Measurements from ENCODE around the gene PTGR3.

Gene PTGR3, protein sequence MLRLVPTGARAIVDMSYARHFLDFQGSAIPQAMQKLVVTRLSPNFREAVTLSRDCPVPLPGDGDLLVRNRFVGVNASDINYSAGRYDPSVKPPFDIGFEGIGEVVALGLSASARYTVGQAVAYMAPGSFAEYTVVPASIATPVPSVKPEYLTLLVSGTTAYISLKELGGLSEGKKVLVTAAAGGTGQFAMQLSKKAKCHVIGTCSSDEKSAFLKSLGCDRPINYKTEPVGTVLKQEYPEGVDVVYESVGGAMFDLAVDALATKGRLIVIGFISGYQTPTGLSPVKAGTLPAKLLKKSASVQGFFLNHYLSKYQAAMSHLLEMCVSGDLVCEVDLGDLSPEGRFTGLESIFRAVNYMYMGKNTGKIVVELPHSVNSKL

DNA sequence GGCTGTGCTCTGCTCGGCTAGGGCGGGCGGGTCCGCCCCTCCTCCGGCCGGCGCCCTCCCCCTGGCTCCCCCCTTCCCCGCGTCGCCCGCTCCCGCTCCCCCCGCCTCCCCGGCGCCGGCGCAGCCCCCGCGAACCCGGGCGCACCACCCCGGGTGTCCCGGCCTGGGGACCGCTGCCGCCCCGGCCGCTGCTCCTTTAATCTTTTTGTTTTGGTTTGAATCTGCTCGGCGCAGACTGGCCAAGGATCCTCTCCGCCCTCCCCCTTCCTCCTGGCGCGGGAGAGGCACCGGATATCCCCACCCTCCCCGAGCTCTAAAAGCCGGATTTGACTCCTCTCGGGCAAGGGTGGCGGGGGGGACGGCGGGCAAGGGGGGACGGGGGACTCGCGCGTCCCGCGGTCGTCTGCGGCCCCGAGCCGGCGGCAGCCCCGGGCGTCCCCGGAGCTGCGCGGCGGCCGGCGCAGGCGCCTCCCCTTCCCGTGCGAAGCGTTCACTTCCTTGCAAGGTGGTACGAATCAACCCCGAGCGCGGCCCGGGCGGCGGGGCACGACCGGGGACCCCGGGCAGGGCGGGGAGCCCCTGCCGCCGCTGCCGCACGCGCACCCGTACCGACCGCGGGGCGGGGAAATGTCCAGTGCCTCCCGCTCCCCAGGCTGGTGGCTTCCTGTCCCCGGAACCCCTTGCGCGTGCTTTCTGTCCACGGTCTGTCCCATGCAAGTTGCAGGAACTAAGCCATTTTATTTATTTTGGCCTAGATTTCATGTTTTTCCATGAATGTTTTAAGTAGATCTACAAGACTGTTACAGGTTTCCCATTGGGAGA, at the start of gene PTGR3:
PTGR3 (minus strand) TSS at position 11 of the 822 bp plus-strand sequence. CDS start 81 bp downstream, outside the sequence.
- H3K9me3 ChIP-seq (ENCODE audit: control insufficient read depth, insufficient read depth, low read depth, low read length) = no peaks in the 10 kb centered on the region
- ChIA-PET POLR2A (interaction anchor here (0.6 to 0.7 kb wide), 3 partner anchors 33 to 611 kb away, joined by 3 read pairs; no protein-coding TSS in a partner anchor), CTCF (interaction anchor here (0.6 to 0.9 kb wide), 4 partner anchors 44 to 550 kb away, joined by 3 to 5 read pairs (median 4); no protein-coding TSS in a partner anchor)
- peaks cover 35% of the 10 kb centered on the region for H3K4me1 ChIP-seq (ENCODE audit: control insufficient read depth, insufficient read depth, low read length)
- peak within 1 kb of the TSS; percentile 91 for H3K4me3 ChIP-seq (ENCODE audit: low read depth, low read length)
- peak within 1 kb of the TSS; percentile 99 for H3K27ac ChIP-seq (ENCODE audit: extremely low read depth, low read depth, low read length)
- no peaks in the 10 kb centered on the region for H3K36me3 ChIP-seq (ENCODE audit: control insufficient read depth in 2 of 2, insufficient read depth in 1 of 2, low read length in 2 of 2)
- peak; percentile 53; the same call in 1 of the 2 replicates for TF ChIP-seq ZXDB (tag by site-specific recombination; IDR thresholded peaks at IDR 0.05)
- no peak for TF ChIP-seq ZNF175 (tag by site-specific recombination; IDR thresholded peaks at IDR 0.05)
- 0 out of 2 replicates have a peak, but pooled peaks have one; percentile 15 for TF ChIP-seq ZEB2 (tag by site-specific recombination; IDR thresholded peaks at IDR 0.05)
- no peak for TF ChIP-seq KLF9 (tag by site-specific recombination; IDR thresholded peaks at IDR 0.05; ENCODE audit: low read depth)
- TF ChIP-seq ZNF248 (tag by site-specific recombination; IDR thresholded peaks at IDR 0.05) = no peak
- TF ChIP-seq, protein P1, sequence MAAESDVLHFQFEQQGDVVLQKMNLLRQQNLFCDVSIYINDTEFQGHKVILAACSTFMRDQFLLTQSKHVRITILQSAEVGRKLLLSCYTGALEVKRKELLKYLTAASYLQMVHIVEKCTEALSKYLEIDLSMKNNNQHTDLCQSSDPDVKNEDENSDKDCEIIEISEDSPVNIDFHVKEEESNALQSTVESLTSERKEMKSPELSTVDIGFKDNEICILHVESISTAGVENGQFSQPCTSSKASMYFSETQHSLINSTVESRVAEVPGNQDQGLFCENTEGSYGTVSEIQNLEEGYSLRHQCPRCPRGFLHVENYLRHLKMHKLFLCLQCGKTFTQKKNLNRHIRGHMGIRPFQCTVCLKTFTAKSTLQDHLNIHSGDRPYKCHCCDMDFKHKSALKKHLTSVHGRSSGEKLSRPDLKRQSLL (tag by site-specific recombination; IDR thresholded peaks at IDR 0.05) = no peak
- peak; percentile 79 for TF ChIP-seq ZBTB20 (tag by site-specific recombination; IDR thresholded peaks at IDR 0.05)
- TF ChIP-seq, protein P2, sequence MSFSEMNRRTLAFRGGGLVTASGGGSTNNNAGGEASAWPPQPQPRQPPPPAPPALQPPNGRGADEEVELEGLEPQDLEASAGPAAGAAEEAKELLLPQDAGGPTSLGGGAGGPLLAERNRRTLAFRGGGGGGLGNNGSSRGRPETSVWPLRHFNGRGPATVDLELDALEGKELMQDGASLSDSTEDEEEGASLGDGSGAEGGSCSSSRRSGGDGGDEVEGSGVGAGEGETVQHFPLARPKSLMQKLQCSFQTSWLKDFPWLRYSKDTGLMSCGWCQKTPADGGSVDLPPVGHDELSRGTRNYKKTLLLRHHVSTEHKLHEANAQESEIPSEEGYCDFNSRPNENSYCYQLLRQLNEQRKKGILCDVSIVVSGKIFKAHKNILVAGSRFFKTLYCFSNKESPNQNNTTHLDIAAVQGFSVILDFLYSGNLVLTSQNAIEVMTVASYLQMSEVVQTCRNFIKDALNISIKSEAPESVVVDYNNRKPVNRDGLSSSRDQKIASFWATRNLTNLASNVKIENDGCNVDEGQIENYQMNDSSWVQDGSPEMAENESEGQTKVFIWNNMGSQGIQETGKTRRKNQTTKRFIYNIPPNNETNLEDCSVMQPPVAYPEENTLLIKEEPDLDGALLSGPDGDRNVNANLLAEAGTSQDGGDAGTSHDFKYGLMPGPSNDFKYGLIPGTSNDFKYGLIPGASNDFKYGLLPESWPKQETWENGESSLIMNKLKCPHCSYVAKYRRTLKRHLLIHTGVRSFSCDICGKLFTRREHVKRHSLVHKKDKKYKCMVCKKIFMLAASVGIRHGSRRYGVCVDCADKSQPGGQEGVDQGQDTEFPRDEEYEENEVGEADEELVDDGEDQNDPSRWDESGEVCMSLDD (tag by site-specific recombination; IDR thresholded peaks at IDR 0.05) = peak; percentile 34; the same call in 1 of the 2 replicates
- peak; percentile 57 for TF ChIP-seq IKZF3 (tag by site-specific recombination; IDR thresholded peaks at IDR 0.05)
- TF ChIP-seq, protein P3, sequence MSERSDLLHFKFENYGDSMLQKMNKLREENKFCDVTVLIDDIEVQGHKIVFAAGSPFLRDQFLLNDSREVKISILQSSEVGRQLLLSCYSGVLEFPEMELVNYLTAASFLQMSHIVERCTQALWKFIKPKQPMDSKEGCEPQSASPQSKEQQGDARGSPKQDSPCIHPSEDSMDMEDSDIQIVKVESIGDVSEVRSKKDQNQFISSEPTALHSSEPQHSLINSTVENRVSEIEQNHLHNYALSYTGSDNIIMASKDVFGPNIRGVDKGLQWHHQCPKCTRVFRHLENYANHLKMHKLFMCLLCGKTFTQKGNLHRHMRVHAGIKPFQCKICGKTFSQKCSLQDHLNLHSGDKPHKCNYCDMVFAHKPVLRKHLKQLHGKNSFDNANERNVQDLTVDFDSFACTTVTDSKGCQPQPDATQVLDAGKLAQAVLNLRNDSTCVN (tag by site-specific recombination; optimal IDR thresholded peaks at IDR 0.05) = peak; percentile 55
- TF ChIP-seq, protein P4, sequence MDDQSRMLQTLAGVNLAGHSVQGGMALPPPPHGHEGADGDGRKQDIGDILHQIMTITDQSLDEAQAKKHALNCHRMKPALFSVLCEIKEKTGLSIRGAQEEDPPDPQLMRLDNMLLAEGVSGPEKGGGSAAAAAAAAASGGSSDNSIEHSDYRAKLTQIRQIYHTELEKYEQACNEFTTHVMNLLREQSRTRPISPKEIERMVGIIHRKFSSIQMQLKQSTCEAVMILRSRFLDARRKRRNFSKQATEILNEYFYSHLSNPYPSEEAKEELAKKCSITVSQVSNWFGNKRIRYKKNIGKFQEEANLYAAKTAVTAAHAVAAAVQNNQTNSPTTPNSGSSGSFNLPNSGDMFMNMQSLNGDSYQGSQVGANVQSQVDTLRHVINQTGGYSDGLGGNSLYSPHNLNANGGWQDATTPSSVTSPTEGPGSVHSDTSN (CRISPR knock-in tag; IDR thresholded peaks at IDR 0.05) = 0 out of 2 replicates have a peak, but pooled peaks have one; percentile 38
- TF ChIP-seq, protein P5, sequence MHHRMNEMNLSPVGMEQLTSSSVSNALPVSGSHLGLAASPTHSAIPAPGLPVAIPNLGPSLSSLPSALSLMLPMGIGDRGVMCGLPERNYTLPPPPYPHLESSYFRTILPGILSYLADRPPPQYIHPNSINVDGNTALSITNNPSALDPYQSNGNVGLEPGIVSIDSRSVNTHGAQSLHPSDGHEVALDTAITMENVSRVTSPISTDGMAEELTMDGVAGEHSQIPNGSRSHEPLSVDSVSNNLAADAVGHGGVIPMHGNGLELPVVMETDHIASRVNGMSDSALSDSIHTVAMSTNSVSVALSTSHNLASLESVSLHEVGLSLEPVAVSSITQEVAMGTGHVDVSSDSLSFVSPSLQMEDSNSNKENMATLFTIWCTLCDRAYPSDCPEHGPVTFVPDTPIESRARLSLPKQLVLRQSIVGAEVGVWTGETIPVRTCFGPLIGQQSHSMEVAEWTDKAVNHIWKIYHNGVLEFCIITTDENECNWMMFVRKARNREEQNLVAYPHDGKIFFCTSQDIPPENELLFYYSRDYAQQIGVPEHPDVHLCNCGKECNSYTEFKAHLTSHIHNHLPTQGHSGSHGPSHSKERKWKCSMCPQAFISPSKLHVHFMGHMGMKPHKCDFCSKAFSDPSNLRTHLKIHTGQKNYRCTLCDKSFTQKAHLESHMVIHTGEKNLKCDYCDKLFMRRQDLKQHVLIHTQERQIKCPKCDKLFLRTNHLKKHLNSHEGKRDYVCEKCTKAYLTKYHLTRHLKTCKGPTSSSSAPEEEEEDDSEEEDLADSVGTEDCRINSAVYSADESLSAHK (tag by site-specific recombination; IDR thresholded peaks at IDR 0.05) = peak; percentile 10; the same call in 1 of the 2 replicates
- no peak for TF ChIP-seq ZNF585B (tag by site-specific recombination; IDR thresholded peaks at IDR 0.05)
- TF ChIP-seq, protein P6, sequence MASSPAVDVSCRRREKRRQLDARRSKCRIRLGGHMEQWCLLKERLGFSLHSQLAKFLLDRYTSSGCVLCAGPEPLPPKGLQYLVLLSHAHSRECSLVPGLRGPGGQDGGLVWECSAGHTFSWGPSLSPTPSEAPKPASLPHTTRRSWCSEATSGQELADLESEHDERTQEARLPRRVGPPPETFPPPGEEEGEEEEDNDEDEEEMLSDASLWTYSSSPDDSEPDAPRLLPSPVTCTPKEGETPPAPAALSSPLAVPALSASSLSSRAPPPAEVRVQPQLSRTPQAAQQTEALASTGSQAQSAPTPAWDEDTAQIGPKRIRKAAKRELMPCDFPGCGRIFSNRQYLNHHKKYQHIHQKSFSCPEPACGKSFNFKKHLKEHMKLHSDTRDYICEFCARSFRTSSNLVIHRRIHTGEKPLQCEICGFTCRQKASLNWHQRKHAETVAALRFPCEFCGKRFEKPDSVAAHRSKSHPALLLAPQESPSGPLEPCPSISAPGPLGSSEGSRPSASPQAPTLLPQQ (tag by site-specific recombination; IDR thresholded peaks at IDR 0.05) = peak; percentile 54; the same call in 1 of the 2 replicates
- TF ChIP-seq ZNF292 (tag by site-specific recombination; IDR thresholded peaks at IDR 0.05; ENCODE audit: borderline replicate concordance, low read depth) = no peak
- peak; percentile 66; the same call in 1 of the 2 replicates for TF ChIP-seq ZSCAN30 (tag by site-specific recombination; IDR thresholded peaks at IDR 0.05)
- TF ChIP-seq, protein P7, sequence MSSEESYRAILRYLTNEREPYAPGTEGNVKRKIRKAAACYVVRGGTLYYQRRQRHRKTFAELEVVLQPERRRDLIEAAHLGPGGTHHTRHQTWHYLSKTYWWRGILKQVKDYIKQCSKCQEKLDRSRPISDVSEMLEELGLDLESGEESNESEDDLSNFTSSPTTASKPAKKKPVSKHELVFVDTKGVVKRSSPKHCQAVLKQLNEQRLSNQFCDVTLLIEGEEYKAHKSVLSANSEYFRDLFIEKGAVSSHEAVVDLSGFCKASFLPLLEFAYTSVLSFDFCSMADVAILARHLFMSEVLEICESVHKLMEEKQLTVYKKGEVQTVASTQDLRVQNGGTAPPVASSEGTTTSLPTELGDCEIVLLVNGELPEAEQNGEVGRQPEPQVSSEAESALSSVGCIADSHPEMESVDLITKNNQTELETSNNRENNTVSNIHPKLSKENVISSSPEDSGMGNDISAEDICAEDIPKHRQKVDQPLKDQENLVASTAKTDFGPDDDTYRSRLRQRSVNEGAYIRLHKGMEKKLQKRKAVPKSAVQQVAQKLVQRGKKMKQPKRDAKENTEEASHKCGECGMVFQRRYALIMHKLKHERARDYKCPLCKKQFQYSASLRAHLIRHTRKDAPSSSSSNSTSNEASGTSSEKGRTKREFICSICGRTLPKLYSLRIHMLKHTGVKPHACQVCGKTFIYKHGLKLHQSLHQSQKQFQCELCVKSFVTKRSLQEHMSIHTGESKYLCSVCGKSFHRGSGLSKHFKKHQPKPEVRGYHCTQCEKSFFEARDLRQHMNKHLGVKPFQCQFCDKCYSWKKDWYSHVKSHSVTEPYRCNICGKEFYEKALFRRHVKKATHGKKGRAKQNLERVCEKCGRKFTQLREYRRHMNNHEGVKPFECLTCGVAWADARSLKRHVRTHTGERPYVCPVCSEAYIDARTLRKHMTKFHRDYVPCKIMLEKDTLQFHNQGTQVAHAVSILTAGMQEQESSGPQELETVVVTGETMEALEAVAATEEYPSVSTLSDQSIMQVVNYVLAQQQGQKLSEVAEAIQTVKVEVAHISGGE (tag by site-specific recombination; conservative IDR thresholded peaks at IDR 0.05; ENCODE audit: low read depth) = peak; percentile 54
- 0 out of 2 replicates have a peak, but pooled peaks have one; percentile 25 for TF ChIP-seq SP2 (tag by site-specific recombination; IDR thresholded peaks at IDR 0.05)
- TF ChIP-seq ZSCAN16 (tag by site-specific recombination; IDR thresholded peaks at IDR 0.05) = no peak
